Measurements from ENCODE around the gene CCR1. TPM values are rescaled to one million over a fixed set of nuclear protein-coding genes. Genes with fewer than 3 reads are reported as not detected.

The CCR1 gene
- total RNA-seq, 4 donors from 2014 or later = 1.0 to 3.0 (median 1.4) TPM

GRCh38 chr3:46239301-46239938 lies 31.3 kb upstream of the CCR1 start:
- 64 to 74% methylated on average over 3 of the region's 3 CpGs for WGBS, 2 donors
- TF ChIP-seq CTCF (IDR thresholded peaks at IDR 0.05) = no peak
- no peak for TF ChIP-seq POLR2A (IDR thresholded peaks at IDR 0.05)
- intact Hi-C loops (cut with DNase I; ENCODE audit: low total_unique reads) = no loop called here
- no peak overlapping the region for H3K4me3 ChIP-seq (ENCODE audit: low read depth, poor library complexity, severe bottlenecking)
- no peak for DNase-seq (ENCODE audit: low spot score in 2 of 2)

GRCh38 chr3:46238386-46238785 lies 30.3 kb upstream of the CCR1 start:
- no peak for DNase-seq (ENCODE audit: low spot score in 2 of 2)
- 66 to 73% methylated on average over 4 of the region's 4 CpGs for WGBS, 2 donors
- H3K4me3 ChIP-seq (ENCODE audit: low read depth, poor library complexity, severe bottlenecking) = no peak overlapping the region
- TF ChIP-seq CTCF (IDR thresholded peaks at IDR 0.05) (no peak), POLR2A (IDR thresholded peaks at IDR 0.05) (no peak)
- intact Hi-C loops (cut with DNase I; ENCODE audit: low total_unique reads) = no loop called here

- DNase-seq (ENCODE audit: low spot score in 2 of 2) = no peak
- WGBS, 2 donors = 71 to 89% methylated on average over 5 of the region's 5 CpGs
- no peak overlapping the region for H3K4me3 ChIP-seq (ENCODE audit: low read depth, poor library complexity, severe bottlenecking)
- TF ChIP-seq CTCF (IDR thresholded peaks at IDR 0.05) = no peak
- TF ChIP-seq POLR2A (IDR thresholded peaks at IDR 0.05) = no peak
- intact Hi-C loops (cut with DNase I; ENCODE audit: low total_unique reads) = no loop called here
Measured at GRCh38 chr3:46236294-46237054, 28.4 kb upstream of the CCR1 start.

- no peak for DNase-seq (ENCODE audit: low spot score in 2 of 2)
- intact Hi-C loops (cut with DNase I; ENCODE audit: low total_unique reads) = no loop called here
- 81 to 84% methylated on average over 2 of the region's 2 CpGs for WGBS, 2 donors
- H3K4me3 ChIP-seq (ENCODE audit: low read depth, poor library complexity, severe bottlenecking) = no peak overlapping the region
- TF ChIP-seq POLR2A (IDR thresholded peaks at IDR 0.05) (no peak), CTCF (IDR thresholded peaks at IDR 0.05) (no peak)
Measured at GRCh38 chr3:46235425-46235824, 27.3 kb upstream of the CCR1 start.

GRCh38 chr3:46233194-46233593 lies 25.1 kb upstream of the CCR1 start:
- no peak for DNase-seq (ENCODE audit: low spot score in 2 of 2)
- TF ChIP-seq CTCF (IDR thresholded peaks at IDR 0.05) = no peak
- TF ChIP-seq POLR2A (IDR thresholded peaks at IDR 0.05) = no peak
- 74 to 75% methylated on average over 6 of the region's 6 CpGs for WGBS, 2 donors
- H3K4me3 ChIP-seq (ENCODE audit: low read depth, poor library complexity, severe bottlenecking) = no peak overlapping the region
- intact Hi-C loops (cut with DNase I; ENCODE audit: low total_unique reads) = no loop called here
